Activated CD4-positive, alpha-beta T cell treated with anti-CD3 and anti-CD28 coated beads for 36 hours (primary cell): ENCODE results near the gene ELANE. TPM values are rescaled to one million over a fixed set of nuclear protein-coding genes. Genes with fewer than 3 reads are reported as not detected.

Source experiments
- ATAC-seq: fragments of 200-7000 bp; cut with Tn5 transposase; one replicate; pipeline ENCODE4 v1.10.0; 2021; ENCODE audit warnings: mild to moderate bottlenecking, moderate library complexity
- CTCF ChIA-PET: fragments of 350-600 bp; sonication (Branson Sonifier 250); formaldehyde crosslinking; loops from one replicate; lab custom pipeline; 2021; ENCODE audit warnings: antibody characterized with exemption; lab: Charles Lee
- POLR2A ChIA-PET: fragments of 350-600 bp; sonication (Branson Sonifier 250); formaldehyde crosslinking; loops from one replicate; lab custom pipeline; 2021; ENCODE audit warnings: antibody characterized with exemption, inconsistent platforms; lab: Charles Lee
- DNase-seq: peaks from one replicate; pipeline ENCODE4 v3.0.0-alpha.2; 2020
- H3K27ac Mint-ChIP-seq: one replicate; pipeline ENCODE4 v1.8.0; 2021; ENCODE audit warnings: mixed read lengths
- H3K27me3 Mint-ChIP-seq: one replicate; pipeline ENCODE4 v1.8.0; 2021; ENCODE audit warnings: mixed read lengths
- H3K36me3 Mint-ChIP-seq: one replicate; pipeline ENCODE4 v1.8.0; 2021; ENCODE audit warnings: low read depth, mixed read lengths
- H3K4me1 Mint-ChIP-seq: one replicate; pipeline ENCODE4 v1.8.0; 2021; ENCODE audit warnings: mixed read lengths
- H3K4me3 Mint-ChIP-seq: one replicate; pipeline ENCODE4 v1.8.0; 2021; ENCODE audit warnings: mild to moderate bottlenecking, moderate library complexity, mixed read lengths
- H3K9me3 Mint-ChIP-seq: one replicate; pipeline ENCODE4 v1.8.0; 2021; ENCODE audit warnings: low read depth, mixed read lengths
- intact Hi-C, 2 experiments: fragments of 100-400 bp; cut with DNase I in 1 of 2; cut with micrococcal nuclease in 1 of 2; formaldehyde crosslinking; loops; one replicate each; pipeline versions ENCODE4 v1.14.2 to v1.15.1; 2022 to 2024; cut with DNase I, micrococcal nuclease
- total RNA-seq, 2 experiments: library from RNA; stranded (reverse); gene quantifications; one replicate each; pipeline ENCODE4 v1.2.3, GENCODE V29; 2021

ELANE gene
- total RNA-seq, 2 experiments from 2014 or later = not detected

GRCh38 chr19:897442-898039 lies 45.4 kb downstream of the ELANE start:
- no peak for ATAC-seq
- CTCF ChIA-PET = no interaction called here

GRCh38 chr19:898663-899062 lies 46.6 kb downstream of the ELANE start:
- CTCF ChIA-PET = no interaction called here
- intact Hi-C loops = no loop called here
- H3K36me3 Mint-ChIP-seq = peaks cover 18% of the 10 kb centered on the region
- H3K4me1 Mint-ChIP-seq = peaks cover 15% of the 10 kb centered on the region
- H3K9me3 Mint-ChIP-seq = no peaks in the 10 kb centered on the region
- ATAC-seq (no peak), DNase-seq (peak; percentile 55)
- POLR2A ChIA-PET = interaction anchor here (0.7 kb wide), 1 partner anchor 59 kb away, joined by 5 read pairs; no protein-coding TSS in a partner anchor
- H3K27me3 Mint-ChIP-seq = no peaks in the 10 kb centered on the region
- no peak overlapping the region for H3K4me3 Mint-ChIP-seq
- H3K27ac Mint-ChIP-seq = no peak overlapping the region

More at GRCh38 chr19:897442-898039, 45.4 kb downstream of the ELANE start:
- intact Hi-C loops = no loop called here
- H3K36me3 Mint-ChIP-seq = peaks cover 23% of the 10 kb centered on the region
- POLR2A ChIA-PET = no interaction called here
- no peak for DNase-seq
- no peak overlapping the region for H3K27ac Mint-ChIP-seq
- no peak overlapping the region for H3K4me3 Mint-ChIP-seq
- peaks cover 22% of the 10 kb centered on the region for H3K4me1 Mint-ChIP-seq
- no peaks in the 10 kb centered on the region for H3K9me3 Mint-ChIP-seq
- no peaks in the 10 kb centered on the region for H3K27me3 Mint-ChIP-seq

- POLR2A ChIA-PET = no interaction called here
- intact Hi-C loops = no loop called here
- DNase-seq (no peak), ATAC-seq (no peak)
- no peaks in the 10 kb centered on the region for H3K9me3 Mint-ChIP-seq
- CTCF ChIA-PET = no interaction called here
- H3K27ac Mint-ChIP-seq = no peak overlapping the region
- peaks cover 21% of the 10 kb centered on the region for H3K36me3 Mint-ChIP-seq
- no peak overlapping the region for H3K4me3 Mint-ChIP-seq
- no peaks in the 10 kb centered on the region for H3K27me3 Mint-ChIP-seq
- H3K4me1 Mint-ChIP-seq = peaks cover 16% of the 10 kb centered on the region
Measured at GRCh38 chr19:899336-900042, 47.4 kb downstream of the ELANE start.

GRCh38 chr19:900043-900301 lies 47.9 kb downstream of the ELANE start:
- Mint-ChIP-seq H3K27me3 (no peaks in the 10 kb centered on the region), H3K9me3 (no peaks in the 10 kb centered on the region), H3K4me1 (peaks cover 18% of the 10 kb centered on the region), H3K4me3 (no peak overlapping the region), H3K36me3 (peaks cover 21% of the 10 kb centered on the region), H3K27ac (no peak overlapping the region)
- DNase-seq (no peak), ATAC-seq (peak; percentile 20)
- CTCF ChIA-PET = no interaction called here
- intact Hi-C loops = no loop called here
- POLR2A ChIA-PET = no interaction called here

GRCh38 chr19:900302-901111 lies 48.4 kb downstream of the ELANE start:
- Mint-ChIP-seq H3K27ac (no peak overlapping the region), H3K9me3 (no peaks in the 10 kb centered on the region), H3K4me3 (no peak overlapping the region), H3K27me3 (no peaks in the 10 kb centered on the region), H3K4me1 (peaks cover 18% of the 10 kb centered on the region), H3K36me3 (peaks cover 21% of the 10 kb centered on the region)
- ChIA-PET POLR2A (no interaction called here), CTCF (no interaction called here)
- peak; percentile 54 for ATAC-seq
- intact Hi-C loops = no loop called here
- peak; percentile 67 for DNase-seq

- ATAC-seq (no peak), DNase-seq (no peak)
- intact Hi-C loops = no loop called here
- Mint-ChIP-seq H3K36me3 (peaks cover 23% of the 10 kb centered on the region), H3K4me1 (peaks cover 24% of the 10 kb centered on the region), H3K27ac (no peak overlapping the region), H3K27me3 (no peaks in the 10 kb centered on the region), H3K4me3 (no peak overlapping the region), H3K9me3 (no peaks in the 10 kb centered on the region)
- CTCF ChIA-PET = interaction anchor here (1.4 kb wide), 1 partner anchor 8 kb away, joined by 3 read pairs; the partner anchor contains the start of genes MED16 and RNU6-9
- POLR2A ChIA-PET = no interaction called here
Measured at GRCh38 chr19:901216-902092, 49.4 kb downstream of the ELANE start.

GRCh38 chr19:902093-902370 lies 49.9 kb downstream of the ELANE start:
- Mint-ChIP-seq H3K27ac (no peak overlapping the region), H3K4me1 (peaks cover 30% of the 10 kb centered on the region), H3K9me3 (no peaks in the 10 kb centered on the region), H3K4me3 (no peak overlapping the region), H3K27me3 (no peaks in the 10 kb centered on the region), H3K36me3 (peaks cover 23% of the 10 kb centered on the region)
- ChIA-PET POLR2A (no interaction called here), CTCF (interaction anchor here (1.4 kb wide), 1 partner anchor 9 kb away, joined by 3 read pairs; the partner anchor contains the start of genes MED16 and RNU6-9)
- ATAC-seq = no peak
- no peak for DNase-seq
- intact Hi-C loops = no loop called here

- intact Hi-C loops = no loop called here
- DNase-seq (no peak), ATAC-seq (no peak)
- Mint-ChIP-seq H3K27me3 (no peaks in the 10 kb centered on the region), H3K27ac (no peak overlapping the region), H3K36me3 (peaks cover 27% of the 10 kb centered on the region), H3K9me3 (no peaks in the 10 kb centered on the region), H3K4me3 (no peak overlapping the region), H3K4me1 (peaks cover 36% of the 10 kb centered on the region)
- POLR2A ChIA-PET = interaction anchor here (0.6 to 0.7 kb wide), 2 partner anchors 11 to 38 kb away, joined by 3 to 5 read pairs; no protein-coding TSS in a partner anchor
- CTCF ChIA-PET = interaction anchor here (0.6 to 1.4 kb wide), 2 partner anchors 9 to 173 kb away, joined by 3 read pairs; partner anchors contain the start of genes MED16 and RNU6-9
Measured at GRCh38 chr19:902446-903226, 50.5 kb downstream of the ELANE start.

GRCh38 chr19:903266-903797 lies 51.2 kb downstream of the ELANE start:
- no peak overlapping the region for H3K27ac Mint-ChIP-seq
- no peak for DNase-seq
- H3K9me3 Mint-ChIP-seq = no peaks in the 10 kb centered on the region
- intact Hi-C loops = no loop called here
- ChIA-PET CTCF (interaction anchor here (0.6 to 0.9 kb wide), 5 partner anchors 40 to 633 kb away, joined by 3 to 4 read pairs (median 3); no protein-coding TSS in a partner anchor), POLR2A (interaction anchor here (0.6 to 0.7 kb wide), 3 partner anchors 11 to 342 kb away, joined by 3 to 5 read pairs (median 4); no protein-coding TSS in a partner anchor)
- ATAC-seq = no peak
- peaks cover 41% of the 10 kb centered on the region for H3K4me1 Mint-ChIP-seq
- H3K4me3 Mint-ChIP-seq = no peak overlapping the region
- H3K36me3 Mint-ChIP-seq = peaks cover 28% of the 10 kb centered on the region
- H3K27me3 Mint-ChIP-seq = no peaks in the 10 kb centered on the region

- CTCF ChIA-PET = interaction anchor here (1.1 kb wide), 1 partner anchor 281 kb away, joined by 4 read pairs; no protein-coding TSS in a partner anchor
- ATAC-seq = no peak
- H3K27ac Mint-ChIP-seq = no peak overlapping the region
- intact Hi-C loops = no loop called here
- no peaks in the 10 kb centered on the region for H3K27me3 Mint-ChIP-seq
- peaks cover 26% of the 10 kb centered on the region for H3K36me3 Mint-ChIP-seq
- POLR2A ChIA-PET = interaction anchor here (0.7 to 1.0 kb wide), 2 partner anchors 11 to 122 kb away, joined by 9 to 10 read pairs; partner anchors contain the start of gene RNU6-9
- H3K9me3 Mint-ChIP-seq = no peaks in the 10 kb centered on the region
- H3K4me3 Mint-ChIP-seq = no peak overlapping the region
- no peak for DNase-seq
- peaks cover 53% of the 10 kb centered on the region for H3K4me1 Mint-ChIP-seq
Measured at GRCh38 chr19:904545-904944, 52.4 kb downstream of the ELANE start.
